CD4-positive, CD25-positive, alpha-beta regulatory T cell (primary cell): ENCODE results near the gene POLN. TPM values are rescaled to one million over a fixed set of nuclear protein-coding genes. Genes with fewer than 3 reads are reported as not detected.

Experiments used
- ATAC-seq, 2 donors: fragments of 150-1000 bp; cut with Tn5 transposase; one replicate each; pipeline ENCODE4 v1.10.0; 2021; ENCODE audit warnings: low read depth in 2 of 2, moderate number of reproducible peaks in 2 of 2, moderate library complexity in 1 of 2
- DNase-seq, 3 donors: peaks; one replicate each; pipeline versions ENCODE4 v3.0.0 to v3.0.0-alpha.2; 2012 to 2022; ENCODE audit warnings: mixed read lengths in 1 of 3
- H3K27ac ChIP-seq: one replicate; pipeline ENCODE4 v1.7.0; 2013; ENCODE audit warnings: mild to moderate bottlenecking, low read length; ENCODE audit not compliant: insufficient read depth, poor library complexity, severe bottlenecking
- H3K27me3 ChIP-seq: one replicate; pipeline ENCODE4 v1.7.0; 2013; ENCODE audit warnings: low read length; ENCODE audit not compliant: control insufficient read depth, insufficient read depth
- H3K36me3 ChIP-seq: one replicate; pipeline ENCODE4 v1.7.0; 2013; ENCODE audit warnings: mild to moderate bottlenecking, low read length, moderate library complexity; ENCODE audit not compliant: control insufficient read depth, insufficient read depth
- H3K4me1 ChIP-seq: 2 replicates; pipeline ENCODE4 v1.7.0; 2013; ENCODE audit warnings: mild to moderate bottlenecking, low read length; ENCODE audit not compliant: insufficient read depth, control insufficient read depth, poor library complexity, severe bottlenecking
- H3K4me3 ChIP-seq: one replicate; pipeline ENCODE4 v1.7.0; 2013; ENCODE audit warnings: low read depth, mild to moderate bottlenecking, low read length, moderate library complexity
- H3K9me3 ChIP-seq, 2 experiments: 1 replicate in 1 of 2; 2 replicates in 1 of 2; pipeline ENCODE4 v1.7.0; 2013; ENCODE audit warnings: low read length in 2 of 2, mild to moderate bottlenecking in 1 of 2, moderate library complexity in 1 of 2; ENCODE audit not compliant: control insufficient read depth in 2 of 2
- H3K27ac Mint-ChIP-seq, 3 donors: one replicate each; pipeline ENCODE4 v1.8.0; 2020 to 2022; ENCODE audit warnings: mild to moderate bottlenecking in 3 of 3, mixed read lengths in 3 of 3, moderate library complexity in 2 of 3
- H3K27me3 Mint-ChIP-seq: one replicate; pipeline ENCODE4 v1.8.0; 2022; ENCODE audit warnings: mild to moderate bottlenecking, mixed read lengths
- H3K36me3 Mint-ChIP-seq: one replicate; pipeline ENCODE4 v1.8.0; 2020; ENCODE audit warnings: mixed read lengths
- H3K4me1 Mint-ChIP-seq, 4 donors: one replicate each; pipeline ENCODE4 v1.8.0; 2020 to 2022; ENCODE audit warnings: mixed read lengths in 4 of 4, mild to moderate bottlenecking in 1 of 4
- H3K4me3 Mint-ChIP-seq, 4 donors: one replicate each; pipeline ENCODE4 v1.8.0; 2020 to 2022; ENCODE audit warnings: mild to moderate bottlenecking in 4 of 4, mixed read lengths in 4 of 4, moderate library complexity in 3 of 4
- H3K9me3 Mint-ChIP-seq, 7 donors: one replicate each; pipeline ENCODE4 v1.8.0; 2020 to 2022; ENCODE audit warnings: mixed read lengths in 7 of 7, mild to moderate bottlenecking in 3 of 7, moderate library complexity in 2 of 7
- polyA plus RNA-seq, 4 donors: library from polyadenylated mRNA; unstranded; fragments of 300-500 nt; fragmentation: Illumina TruSeq; gene quantifications; one replicate each; pipeline ENCODE4 v1.2.3, GENCODE V29; 2021
- total RNA-seq: library from RNA; stranded (reverse); gene quantifications from one replicate; pipeline ENCODE4 v1.2.3, GENCODE V29; 2022

The POLN gene
- total and polyA plus RNA-seq, 5 donors from 2014 or later, result 0.46 to 4.9 (median 0.94) TPM

- Histone ChIP-seq H3K4me1 (no peaks in the 10 kb centered on the region), H3K36me3 (no peaks in the 10 kb centered on the region), H3K4me3 (no peak overlapping the region), H3K9me3 (peaks cover 0 to 5% of the 10 kb centered on the region in 2 experiments), H3K27ac (no peak overlapping the region), H3K27me3 (peaks cover 2% of the 10 kb centered on the region)
- no peak for ATAC-seq
- Mint-ChIP-seq H3K4me1 (no peaks in the 10 kb centered on the region), H3K27me3 (peaks cover 5% of the 10 kb centered on the region), H3K4me3 (no peak overlapping the region), H3K9me3 (peaks cover 0 to 4% (median 0%) of the 10 kb centered on the region in 7 donors), H3K36me3 (no peaks in the 10 kb centered on the region), H3K27ac (no peak overlapping the region)
- DNase-seq, result no peak
These were observed 157.6 kb downstream of the POLN start for GRCh38 chr4:2084316-2084715.

- H3K36me3 ChIP-seq, result no peaks in the 10 kb centered on the region
- Mint-ChIP-seq H3K4me3 (no peak overlapping the region), H3K36me3 (no peaks in the 10 kb centered on the region), H3K9me3 (peaks cover 0 to 4% (median 0%) of the 10 kb centered on the region in 7 donors), H3K27ac (no peak overlapping the region), H3K27me3 (peaks cover 5% of the 10 kb centered on the region), H3K4me1 (no peaks in the 10 kb centered on the region)
- H3K27me3 ChIP-seq, result peaks cover under 1% of the 10 kb centered on the region
- H3K4me3 ChIP-seq, result no peak overlapping the region
- peaks cover 0 to 5% of the 10 kb centered on the region in 2 experiments for H3K9me3 ChIP-seq
- ATAC-seq, result no peak
- H3K27ac ChIP-seq, result no peak overlapping the region
- no peaks in the 10 kb centered on the region for H3K4me1 ChIP-seq
- no peak for DNase-seq
These were observed 158.1 kb downstream of the POLN start for GRCh38 chr4:2083826-2084160.

DNA sequence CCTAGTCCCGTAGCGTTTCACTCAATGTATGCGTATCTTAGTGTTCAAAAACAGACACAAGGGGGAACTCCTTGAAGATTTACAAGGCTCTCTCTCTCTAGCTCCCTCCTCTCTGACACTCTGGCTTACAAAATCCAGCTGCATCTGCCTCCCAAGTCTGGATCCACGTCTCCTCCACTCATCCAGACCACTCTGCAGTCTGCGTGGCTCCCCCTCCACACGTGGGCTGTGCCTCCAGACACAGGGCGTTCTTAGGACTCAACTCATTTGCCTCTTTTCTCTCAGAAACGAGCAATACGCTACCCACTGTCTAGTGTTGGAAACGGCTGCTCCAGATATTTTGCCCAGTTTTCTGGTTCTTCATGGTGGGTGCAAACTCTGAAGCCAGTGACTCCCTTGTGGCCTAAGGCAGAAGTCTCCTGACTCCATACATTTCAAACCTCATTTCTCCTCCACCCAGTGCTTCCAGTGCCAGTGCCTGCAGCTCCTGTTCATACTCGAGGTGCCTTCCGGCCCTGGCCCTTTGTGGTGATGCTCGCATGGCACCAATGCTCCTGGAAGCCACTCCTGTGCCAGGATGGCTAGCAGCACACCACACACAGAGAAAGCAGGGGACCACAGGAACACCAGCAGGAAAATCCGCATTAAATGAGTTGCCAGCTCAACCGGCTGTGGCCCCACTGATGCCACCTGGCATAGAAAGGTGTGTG lies 158.7 kb downstream of the POLN start:
- peaks cover 0 to 4% (median 0%) of the 10 kb centered on the region in 7 donors for H3K9me3 Mint-ChIP-seq

GRCh38 chr4:2082627-2083026 lies 159.3 kb downstream of the POLN start:
- H3K27me3 ChIP-seq, result no peaks in the 10 kb centered on the region
- H3K4me1 Mint-ChIP-seq, result no peaks in the 10 kb centered on the region
- peaks cover 5% of the 10 kb centered on the region for H3K27me3 Mint-ChIP-seq
- DNase-seq, result no peak
- no peaks in the 10 kb centered on the region for H3K4me1 ChIP-seq
- H3K36me3 Mint-ChIP-seq, result no peaks in the 10 kb centered on the region
- H3K27ac Mint-ChIP-seq, result no peak overlapping the region
- H3K4me3 ChIP-seq, result no peak overlapping the region
- peaks cover 0 to 3% (median 0%) of the 10 kb centered on the region in 7 donors for H3K9me3 Mint-ChIP-seq
- H3K4me3 Mint-ChIP-seq, result no peak overlapping the region
- H3K9me3 ChIP-seq, result peaks cover 0 to 5% of the 10 kb centered on the region in 2 experiments
- no peaks in the 10 kb centered on the region for H3K36me3 ChIP-seq
- H3K27ac ChIP-seq, result no peak overlapping the region
- ATAC-seq, result no peak

More for the DNA sequence above, 158.7 kb downstream of the POLN start:
- Histone ChIP-seq H3K36me3 (no peaks in the 10 kb centered on the region), H3K27me3 (no peaks in the 10 kb centered on the region), H3K27ac (no peak overlapping the region), H3K4me1 (no peaks in the 10 kb centered on the region), H3K4me3 (no peak overlapping the region), H3K9me3 (peaks cover 0 to 5% of the 10 kb centered on the region in 2 experiments)
- Mint-ChIP-seq H3K4me1 (no peaks in the 10 kb centered on the region), H3K27me3 (peaks cover 5% of the 10 kb centered on the region), H3K27ac (no peak overlapping the region), H3K4me3 (no peak overlapping the region), H3K36me3 (no peaks in the 10 kb centered on the region)
- ATAC-seq, result no peak
- DNase-seq, result no peak

DNA sequence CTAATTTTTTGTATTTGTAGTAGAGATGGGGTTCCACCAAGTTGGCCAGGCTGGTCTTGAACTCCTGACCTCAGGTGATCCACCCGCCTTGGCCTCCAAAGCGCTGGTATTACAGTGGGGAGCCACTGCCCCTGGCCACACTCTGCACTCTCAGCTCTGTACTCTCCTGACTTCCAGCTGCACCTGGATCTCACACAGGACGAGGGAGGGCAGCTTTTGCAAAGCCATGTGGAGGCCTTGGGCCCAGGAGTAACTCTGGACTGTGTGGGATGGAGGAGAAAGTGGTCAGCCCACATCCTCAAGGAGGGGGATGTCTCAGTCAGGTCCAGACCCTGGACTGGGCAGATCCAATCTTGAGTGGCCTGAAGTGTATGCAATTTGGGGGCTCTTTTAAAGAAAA lies 159.8 kb downstream of the POLN start:
- peaks cover 5% of the 10 kb centered on the region for H3K27me3 Mint-ChIP-seq
- no peaks in the 10 kb centered on the region for H3K27me3 ChIP-seq
- DNase-seq (no peak), ATAC-seq (no peak)
- H3K4me1 Mint-ChIP-seq, result no peaks in the 10 kb centered on the region
- H3K4me1 ChIP-seq, result no peaks in the 10 kb centered on the region
- no peak overlapping the region for H3K4me3 ChIP-seq
- no peak overlapping the region for H3K27ac ChIP-seq
- no peak overlapping the region for H3K27ac Mint-ChIP-seq
- H3K36me3 ChIP-seq, result no peaks in the 10 kb centered on the region
- H3K4me3 Mint-ChIP-seq, result no peak overlapping the region
- H3K9me3 ChIP-seq, result peaks cover 0 to 3% of the 10 kb centered on the region in 2 experiments
- no peaks in the 10 kb centered on the region for H3K36me3 Mint-ChIP-seq
- no peaks in the 10 kb centered on the region for H3K9me3 Mint-ChIP-seq

DNA sequence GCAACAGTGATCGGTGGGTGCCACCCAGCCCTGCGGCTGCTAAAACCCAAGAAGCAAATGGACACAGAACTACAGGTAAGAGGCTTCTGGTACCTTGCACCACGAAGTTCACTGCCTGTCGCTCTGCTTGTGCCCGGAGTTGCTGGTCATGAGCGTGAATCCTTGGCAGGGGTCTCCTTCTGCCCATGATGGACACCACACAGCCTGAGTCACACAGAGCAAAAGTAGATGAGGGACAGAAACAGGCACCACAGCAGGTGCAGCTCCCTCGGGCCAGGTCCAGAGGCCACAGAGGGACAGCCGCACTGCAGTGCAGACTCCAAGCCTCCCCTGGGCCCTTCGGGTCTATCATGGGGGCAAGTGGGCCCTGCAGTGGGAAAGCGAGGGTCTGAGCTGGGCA lies 160.4 kb downstream of the POLN start:
- DNase-seq (no peak), ATAC-seq (no peak)
- no peak overlapping the region for H3K4me3 Mint-ChIP-seq
- Histone ChIP-seq H3K9me3 (no peaks in the 10 kb centered on the region), H3K36me3 (no peaks in the 10 kb centered on the region), H3K4me3 (no peak overlapping the region), H3K27ac (no peak overlapping the region), H3K27me3 (no peaks in the 10 kb centered on the region), H3K4me1 (no peaks in the 10 kb centered on the region)
- no peaks in the 10 kb centered on the region for H3K4me1 Mint-ChIP-seq
- no peaks in the 10 kb centered on the region for H3K36me3 Mint-ChIP-seq
- no peak overlapping the region for H3K27ac Mint-ChIP-seq
- peaks cover 5% of the 10 kb centered on the region for H3K27me3 Mint-ChIP-seq
- H3K9me3 Mint-ChIP-seq, result no peaks in the 10 kb centered on the region

- ATAC-seq, result no peak
- peaks cover 5% of the 10 kb centered on the region for H3K27me3 Mint-ChIP-seq
These were observed 161.3 kb downstream of the POLN start for GRCh38 chr4:2080429-2081300.

More at GRCh38 chr4:2080429-2081300, 161.3 kb downstream of the POLN start:
- Mint-ChIP-seq H3K27ac (no peak overlapping the region), H3K36me3 (no peaks in the 10 kb centered on the region), H3K9me3 (no peaks in the 10 kb centered on the region), H3K4me3 (no peak overlapping the region), H3K4me1 (no peaks in the 10 kb centered on the region)
- no peak overlapping the region for H3K27ac ChIP-seq
- no peaks in the 10 kb centered on the region for H3K4me1 ChIP-seq
- no peaks in the 10 kb centered on the region for H3K9me3 ChIP-seq
- no peak for DNase-seq
- no peaks in the 10 kb centered on the region for H3K36me3 ChIP-seq
- no peak overlapping the region for H3K4me3 ChIP-seq
- no peaks in the 10 kb centered on the region for H3K27me3 ChIP-seq
